GM18502 (cell line): ENCODE data around the gene LTBP3.
"Not testable (repeated sequence)": the region's sequence is repeated elsewhere in the genome, so short reads cannot be mapped to it uniquely, and the experiment has no call there.

Experiments used
- ATAC-seq: cut with Tn5 transposase; IDR thresholded peaks from one replicate; pipeline ENCODE4 v1.9.1; 2021; ENCODE audit warnings: mild to moderate bottlenecking; ENCODE audit not compliant: unreplicated experiment, poor library complexity

LTBP3 gene

GRCh38 chr11:65538232-65538914, 19.8 kb downstream of the LTBP3 start:
- no peak for ATAC-seq

GRCh38 chr11:65537620-65538231, 20.4 kb downstream of the LTBP3 start:
- ATAC-seq: no peak

DNA sequence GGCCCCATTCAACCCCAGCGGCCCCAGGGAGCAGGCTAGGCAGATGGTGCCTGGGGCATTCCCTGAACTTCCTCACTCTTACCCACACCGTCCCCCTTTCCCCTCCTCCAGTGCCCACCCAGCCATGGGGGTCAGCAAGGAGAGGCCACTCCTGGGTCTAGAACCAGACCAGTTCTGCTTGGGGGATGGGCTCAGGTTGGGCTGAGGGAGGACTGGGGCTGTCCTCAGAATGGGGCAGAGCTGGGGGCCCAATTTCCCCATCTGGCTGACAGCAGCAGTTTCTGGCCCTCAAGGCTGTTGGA, 20.9 kb downstream of the LTBP3 start:
- ATAC-seq: no peak

DNA sequence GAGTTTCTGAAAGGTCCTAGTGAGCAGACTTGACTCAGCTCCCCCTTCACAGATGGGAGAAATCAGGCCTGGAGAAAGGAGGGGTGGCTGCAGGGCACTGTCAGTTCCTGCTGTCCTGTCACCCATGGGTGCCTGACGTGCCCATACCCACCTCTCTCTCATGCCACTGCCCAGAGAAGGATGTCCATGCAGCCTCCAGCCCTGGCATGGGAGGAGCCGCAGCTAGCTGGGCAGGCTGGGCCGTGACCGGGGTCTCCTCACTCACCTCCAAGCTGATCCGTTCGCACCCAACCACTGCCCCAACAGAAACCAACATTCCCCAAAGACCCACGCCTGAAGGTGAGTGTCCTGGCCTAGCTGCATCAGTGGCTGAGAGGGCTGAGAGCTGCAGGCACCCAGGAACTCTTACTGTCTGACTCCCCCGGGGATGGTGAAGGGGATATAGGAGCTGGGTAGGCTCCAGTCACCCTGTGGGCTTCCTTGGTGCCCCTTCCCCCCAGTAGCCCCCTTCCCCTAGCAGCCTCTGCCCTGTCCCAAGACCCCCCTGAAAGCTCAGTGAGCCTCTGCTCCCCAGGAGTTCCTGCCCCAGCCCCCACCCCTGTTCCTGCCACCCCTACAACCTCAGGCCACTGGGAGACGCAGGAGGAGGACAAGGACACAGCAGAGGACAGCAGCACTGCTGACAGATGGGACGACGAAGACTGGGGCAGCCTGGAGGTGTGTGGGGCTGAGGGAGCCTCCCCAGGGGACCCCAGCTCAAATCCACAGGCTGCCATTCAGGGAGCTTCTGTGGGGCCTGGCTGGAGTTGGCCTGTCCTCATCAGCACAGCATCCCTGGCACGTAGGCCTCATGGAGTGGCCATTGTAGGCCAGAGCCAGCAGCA, 21.5 kb downstream of the LTBP3 start:
- ATAC-seq: no peak

DNA sequence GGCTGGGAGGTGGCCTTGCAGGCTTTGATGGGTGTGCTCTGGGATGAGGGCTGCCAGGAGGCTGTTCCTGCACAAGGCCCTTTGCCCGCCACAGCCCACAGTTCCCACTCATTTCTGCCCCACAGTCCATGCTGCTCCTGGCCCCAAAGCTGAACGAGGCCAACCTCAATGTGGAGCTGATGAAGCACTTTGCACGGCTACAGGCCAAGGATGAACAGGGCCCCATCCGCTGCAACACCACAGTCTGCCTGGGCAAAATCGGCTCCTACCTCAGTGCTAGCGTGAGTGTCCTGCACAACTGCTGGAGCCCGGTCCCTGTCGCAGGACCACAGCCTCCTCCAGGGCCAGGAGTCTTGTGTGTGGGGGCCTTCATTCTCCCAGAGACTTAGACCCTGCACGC, 23.1 kb downstream of the LTBP3 start:
- no peak for ATAC-seq

DNA sequence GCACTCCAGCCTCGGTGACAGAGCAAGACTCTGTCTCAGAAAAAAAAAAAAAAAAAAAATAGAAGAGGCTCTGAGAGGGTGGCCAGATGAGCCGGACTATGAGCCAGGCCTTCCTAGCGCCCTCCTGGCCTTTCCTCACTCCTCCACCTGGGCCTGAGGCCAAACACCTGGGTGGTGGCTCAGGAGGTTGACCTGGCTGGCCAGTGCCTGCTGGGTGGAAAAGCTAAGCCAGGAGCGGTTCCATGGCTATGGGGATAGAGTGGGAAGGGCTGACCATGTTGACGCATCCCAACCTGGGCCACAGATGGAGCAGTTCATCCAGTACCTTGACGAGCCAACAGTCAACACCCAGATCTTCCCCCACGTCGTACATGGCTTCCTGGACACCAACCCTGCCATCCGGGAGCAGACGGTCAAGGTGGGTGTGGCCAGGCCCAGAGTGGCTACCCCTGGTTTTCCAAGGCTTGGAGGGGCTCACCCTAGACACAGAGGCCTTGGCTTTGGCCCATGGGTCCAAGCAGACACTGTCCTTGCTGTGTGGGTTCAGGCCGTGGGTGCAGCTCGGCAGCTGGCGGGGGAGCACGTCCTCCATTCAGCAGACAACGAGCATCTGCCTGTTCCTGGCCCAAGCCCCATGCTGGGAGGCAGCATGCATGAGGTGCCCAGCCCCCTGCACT, 25.6 kb downstream of the LTBP3 start:
- no peak for ATAC-seq

GRCh38 chr11:65530157-65530496, 28.0 kb downstream of the LTBP3 start:
- ATAC-seq: no peak

GRCh38 chr11:65529475-65530156, 28.5 kb downstream of the LTBP3 start:
- no peak for ATAC-seq

DNA sequence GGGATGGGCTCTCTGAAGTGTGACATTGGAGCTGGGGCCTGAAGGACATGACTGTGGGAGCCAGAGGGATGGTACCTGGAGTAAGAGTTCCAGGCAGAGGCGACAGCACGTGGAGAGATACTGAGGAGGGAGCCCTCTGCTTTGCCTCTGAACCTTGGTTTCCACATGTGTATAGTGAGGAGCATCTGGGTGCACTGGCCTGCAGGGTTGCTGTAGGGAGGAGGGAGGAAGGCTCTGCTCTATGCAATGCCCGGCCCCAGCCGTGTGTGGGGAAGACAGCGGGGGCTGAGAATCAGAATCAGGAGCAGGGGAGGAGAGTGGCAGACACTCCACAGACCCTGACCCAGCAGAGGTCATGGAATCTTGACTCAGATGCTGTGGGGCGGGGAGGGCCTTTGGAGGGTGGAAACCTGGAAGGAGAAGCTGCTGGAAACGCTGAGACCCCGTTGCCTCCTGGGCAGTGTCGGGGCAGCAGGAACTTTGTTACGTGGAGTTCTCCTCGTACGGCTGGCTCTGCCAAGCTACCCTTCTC, 29.3 kb downstream of the LTBP3 start:
- no peak for ATAC-seq

DNA sequence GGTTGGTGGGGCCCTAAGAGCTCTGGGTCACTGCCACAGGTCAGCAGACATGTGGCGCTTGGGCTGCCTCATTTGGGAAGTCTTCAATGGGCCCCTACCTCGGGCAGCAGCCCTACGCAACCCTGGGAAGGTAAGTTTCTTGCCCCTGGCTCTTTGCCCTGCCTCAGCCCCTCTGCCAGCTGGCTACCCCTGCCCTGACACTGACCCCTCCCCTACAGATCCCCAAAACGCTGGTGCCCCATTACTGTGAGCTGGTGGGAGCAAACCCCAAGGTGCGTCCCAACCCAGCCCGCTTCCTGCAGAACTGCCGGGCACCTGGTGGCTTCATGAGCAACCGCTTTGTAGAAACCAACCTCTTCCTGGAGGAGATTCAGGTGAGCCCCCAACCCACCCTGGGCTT, 31.4 kb downstream of the LTBP3 start:
- ATAC-seq: no peak

- ATAC-seq: no peak
Measured at GRCh38 chr11:65525546-65526480, 32.3 kb downstream of the LTBP3 start.

- ATAC-seq: peak; percentile 50
Measured at GRCh38 chr11:65524741-65525545, 33.2 kb downstream of the LTBP3 start, which contains the start of gene SCYL1. TSS of gene SCYL1 (plus strand) at chr11:65525083. CDS start at chr11:65525154, 71 bp downstream.

- no peak for ATAC-seq
Measured at GRCh38 chr11:65524014-65524740, 34.0 kb downstream of the LTBP3 start.

- ATAC-seq: not testable (repeated sequence)
Measured at GRCh38 chr11:65523631-65523968, 34.6 kb downstream of the LTBP3 start.

GRCh38 chr11:65522718-65523630, 35.2 kb downstream of the LTBP3 start:
- ATAC-seq: not testable (repeated sequence)

- not testable (repeated sequence) for ATAC-seq
Measured at GRCh38 chr11:65521777-65522521, 36.2 kb downstream of the LTBP3 start.
